HG03064 (cell line): Measurements from ENCODE around the gene UPK1A.
"Not testable (repeated sequence)": the region's sequence is repeated elsewhere in the genome, so short reads cannot be mapped to it uniquely, and the experiment has no call there.

Source experiments
- ATAC-seq: cut with Tn5 transposase; IDR thresholded peaks from one replicate; pipeline ENCODE4 v1.9.1; 2021; ENCODE audit warnings: low read depth; ENCODE audit not compliant: unreplicated experiment

UPK1A gene

GRCh38 chr19:35715981-35716800, 49.9 kb downstream of the UPK1A start:
- ATAC-seq: no peak

GRCh38 chr19:35716801-35717664, 50.7 kb downstream of the UPK1A start:
- peak; percentile 43 for ATAC-seq

GRCh38 chr19:35717665-35718344, 51.5 kb downstream of the UPK1A start, which contains the start of gene KMT2B:
Gene KMT2B (plus strand): TSS chr19:35718003. CDS start chr19:35718019, 16 bp downstream.
- ATAC-seq: peak; percentile 41

- ATAC-seq: peak; percentile 3
Observed at GRCh38 chr19:35718345-35719041, 52.2 kb downstream of the UPK1A start.

GRCh38 chr19:35719402-35720162, 53.3 kb downstream of the UPK1A start:
- ATAC-seq: no peak

GRCh38 chr19:35720163-35720524, 53.8 kb downstream of the UPK1A start:
- ATAC-seq: no peak

- no peak for ATAC-seq
Observed at GRCh38 chr19:35720648-35721047, 54.3 kb downstream of the UPK1A start.

- no peak for ATAC-seq
Observed at GRCh38 chr19:35721374-35721773, 55.1 kb downstream of the UPK1A start.

GRCh38 chr19:35722461-35722860, 56.1 kb downstream of the UPK1A start:
- ATAC-seq: no peak

- no peak for ATAC-seq
Observed at GRCh38 chr19:35722897-35723296, 56.6 kb downstream of the UPK1A start.

GRCh38 chr19:35723671-35724070, 57.4 kb downstream of the UPK1A start:
- ATAC-seq: no peak

- not testable (repeated sequence) for ATAC-seq
Observed at GRCh38 chr19:35724132-35724531, 57.8 kb downstream of the UPK1A start.

GRCh38 chr19:35724560-35724959, 58.2 kb downstream of the UPK1A start:
- ATAC-seq: no peak

- no peak for ATAC-seq
Observed at GRCh38 chr19:35725216-35725861, 59.0 kb downstream of the UPK1A start.

GRCh38 chr19:35727053-35727955, 61.0 kb downstream of the UPK1A start:
- no peak for ATAC-seq
